ENCODE data around the gene SLC13A1. TPM values are rescaled to one million over a fixed set of nuclear protein-coding genes. Genes with fewer than 3 reads are reported as not detected.

SLC13A1 gene
- not detected in 5 replicates for total RNA-seq (2022; extraction: Qiagen RNA extraction)

GRCh38 chr7:123199883-123200282 lies at the start of gene SLC13A1:
Gene SLC13A1 (minus strand): TSS chr7:123199969. CDS start chr7:123199946, 23 bp downstream.

Other genes starting within 250 kb of the SLC13A1 start
- not detected in 5 replicates for gene TAS2R16, start 204.3 kb downstream of the SLC13A1 start, total RNA-seq (2022; extraction: Qiagen RNA extraction)

Data from A549 treated with Mapracorat at 1 μM for 4 hours (cell line).